Gastroesophageal sphincter (tissue), 3 donors: ENCODE data around the gene TSPO.

Source experiments
- POLR2A ChIP-seq, 2 donors: fragments of 450-650 bp; IDR thresholded peaks; one replicate each; pipeline ENCODE4 v1.6.1; 2017; ENCODE audit warnings: antibody characterized with exemption in 2 of 2, mild to moderate bottlenecking in 2 of 2, moderate library complexity in 1 of 2
- TF ChIP-seq, protein P1 (sequence below), 4 experiments: fragments of 200-600 bp in 2 of 4; fragments of 450-650 bp in 2 of 4; sonication (generic) in 1 of 4; IDR thresholded peaks; one replicate each; pipeline ENCODE4 v1.5.1; 2017 to 2019; ENCODE audit warnings: antibody characterized with exemption in 4 of 4, mild to moderate bottlenecking in 2 of 4, moderate library complexity in 2 of 4

- TF ChIP-seq, protein P1, sequence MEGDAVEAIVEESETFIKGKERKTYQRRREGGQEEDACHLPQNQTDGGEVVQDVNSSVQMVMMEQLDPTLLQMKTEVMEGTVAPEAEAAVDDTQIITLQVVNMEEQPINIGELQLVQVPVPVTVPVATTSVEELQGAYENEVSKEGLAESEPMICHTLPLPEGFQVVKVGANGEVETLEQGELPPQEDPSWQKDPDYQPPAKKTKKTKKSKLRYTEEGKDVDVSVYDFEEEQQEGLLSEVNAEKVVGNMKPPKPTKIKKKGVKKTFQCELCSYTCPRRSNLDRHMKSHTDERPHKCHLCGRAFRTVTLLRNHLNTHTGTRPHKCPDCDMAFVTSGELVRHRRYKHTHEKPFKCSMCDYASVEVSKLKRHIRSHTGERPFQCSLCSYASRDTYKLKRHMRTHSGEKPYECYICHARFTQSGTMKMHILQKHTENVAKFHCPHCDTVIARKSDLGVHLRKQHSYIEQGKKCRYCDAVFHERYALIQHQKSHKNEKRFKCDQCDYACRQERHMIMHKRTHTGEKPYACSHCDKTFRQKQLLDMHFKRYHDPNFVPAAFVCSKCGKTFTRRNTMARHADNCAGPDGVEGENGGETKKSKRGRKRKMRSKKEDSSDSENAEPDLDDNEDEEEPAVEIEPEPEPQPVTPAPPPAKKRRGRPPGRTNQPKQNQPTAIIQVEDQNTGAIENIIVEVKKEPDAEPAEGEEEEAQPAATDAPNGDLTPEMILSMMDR (IDR thresholded peaks at IDR 0.05): no peak
- TF ChIP-seq POLR2A (IDR thresholded peaks at IDR 0.05): no peak
Measured at GRCh38 chr22:43147821-43148220, 3.5 kb upstream of the TSPO start.
